Right ventricle myocardium inferior (tissue), 1 donor: ENCODE data around the gene CUL5. TPM values are rescaled to one million over a fixed set of nuclear protein-coding genes. Genes with fewer than 3 reads are reported as not detected.
A peak's percentile ranks its signal among the peaks of the same experiment; 100 is the strongest.

Experiments
- ATAC-seq: fragments of 200-7000 bp; cut with Tn5 transposase; one replicate; pipeline ENCODE4 v1.9.1; 2020; ENCODE audit warnings: mild to moderate bottlenecking, moderate library complexity
- DNase-seq: peaks from one replicate; pipeline ENCODE4 v3.0.0; 2021; ENCODE audit errors: missing footprints
- intact Hi-C: fragments of 100-400 bp; cut with DNase I; formaldehyde crosslinking; loops from one replicate; pipeline ENCODE4 v1.11.0; 2022
- long read RNA-seq: library from polyadenylated mRNA; unstranded; transcript quantifications from one replicate; pipeline ENCODE4 v2.0.0, GENCODE V29; 2021
- total RNA-seq: library from RNA; stranded (reverse); fragmentation: NEBNext Ultra II Directional; extraction: Animal tissue kit (Norgen Biotek cat#: 25700); gene quantifications from one replicate; pipeline ENCODE4 v1.2.1, GENCODE V29; 2021
- donor health status: DM: no; HTN: yes; CAD: no; lungs with severe emphysema.

The CUL5 gene
- 34.2 TPM for total RNA-seq
- long read RNA-seq, full-length matches to known transcripts: 4 of 10 reads
- long read RNA-seq, partial matches to known transcripts: 6 of 10 reads
- long read RNA-seq, other reads (novel, unspliced or antisense): 0 of 10 reads

DNA sequence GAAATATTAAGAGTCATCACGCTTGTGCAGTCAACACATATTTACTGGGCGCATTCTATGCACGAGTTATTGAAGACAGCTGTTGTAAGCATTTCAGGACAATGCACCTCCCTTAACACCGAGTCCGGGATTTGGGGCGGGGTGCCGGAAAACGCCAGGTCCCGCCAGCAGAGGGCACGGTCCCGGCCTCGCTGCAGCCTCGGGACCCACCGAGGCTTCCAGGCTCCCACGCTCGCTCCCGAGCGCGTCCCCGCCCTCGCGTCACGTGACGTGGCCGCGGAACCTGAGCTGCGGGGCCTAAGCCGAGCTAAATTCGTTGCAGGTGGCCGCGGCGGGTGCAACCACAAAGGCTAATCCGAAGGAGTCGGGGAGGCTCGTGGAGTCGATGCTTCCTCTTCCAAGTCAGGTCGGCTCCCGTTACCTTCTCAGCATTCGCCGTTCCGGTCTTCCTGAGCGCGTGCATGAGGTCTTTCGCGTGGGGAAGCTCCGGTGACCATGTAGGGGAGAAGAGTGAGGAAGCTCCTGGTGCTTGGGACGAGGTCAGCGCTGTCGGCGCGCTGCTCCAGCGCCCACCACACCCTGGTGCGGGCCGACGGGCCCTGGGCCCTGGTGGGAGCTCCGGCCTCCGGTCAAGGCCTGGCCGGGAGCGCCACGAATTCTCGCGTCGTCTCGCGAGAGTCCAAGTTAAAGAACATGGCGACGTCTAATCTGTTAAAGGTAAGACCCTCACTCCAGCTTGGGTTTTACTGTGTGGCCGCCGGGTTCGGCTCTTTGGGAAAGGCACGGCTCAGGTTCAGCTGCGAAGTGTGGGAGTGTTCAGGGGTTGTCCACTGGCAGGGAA, at the start of gene CUL5:
Gene CUL5, plus strand, starts transcription at position 243 of the 841 bp plus-strand sequence. Its CDS starts 451 bp downstream, at position 694.
- peak; percentile 98 for ATAC-seq
- peak; percentile 95 for DNase-seq
- intact Hi-C loops: loop anchor here (10.0 kb wide), 1 partner anchor 646 kb away; no protein-coding TSS in a partner anchor

DNA sequence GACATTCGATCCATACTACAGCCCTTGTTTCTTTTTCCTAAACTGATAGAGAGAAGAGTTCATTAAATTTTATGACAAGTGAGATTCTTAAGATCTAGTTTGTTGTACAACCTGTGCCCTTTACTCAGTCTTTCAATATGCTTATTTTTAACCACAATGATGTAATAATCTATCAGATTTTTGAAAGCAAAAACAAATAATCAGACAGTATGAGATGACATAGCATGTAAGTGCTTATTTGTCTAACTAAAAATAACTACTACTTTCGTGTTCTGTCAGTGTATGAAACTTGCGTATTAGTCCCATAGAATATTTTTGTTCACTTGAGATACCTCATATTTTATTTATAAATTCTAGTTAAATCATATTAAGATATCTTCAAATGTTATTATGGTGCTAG, 47.2 kb upstream of the CUL5 start:
- no peak for DNase-seq
- no peak for ATAC-seq
- intact Hi-C loops: no loop called here

DNA sequence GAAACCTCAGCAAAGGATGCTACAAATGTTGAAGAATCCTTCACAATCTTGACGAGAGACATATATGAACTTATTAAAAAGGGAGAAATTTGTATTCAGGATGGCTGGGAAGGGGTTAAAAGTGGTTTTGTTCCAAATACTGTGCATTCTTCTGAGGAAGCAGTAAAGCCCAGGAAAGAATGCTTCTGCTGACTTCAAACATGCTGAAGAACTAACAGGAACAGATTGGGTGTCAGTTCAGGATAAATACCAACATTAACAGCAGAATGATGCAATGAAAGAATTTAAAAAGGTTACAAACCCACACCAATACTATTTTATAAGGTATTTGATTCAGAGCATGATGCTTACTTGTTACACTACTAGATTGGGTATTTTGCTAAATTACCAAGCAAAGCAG, 46.5 kb upstream of the CUL5 start:
- ATAC-seq (no peak), DNase-seq (no peak)
- intact Hi-C loops: no loop called here

DNA sequence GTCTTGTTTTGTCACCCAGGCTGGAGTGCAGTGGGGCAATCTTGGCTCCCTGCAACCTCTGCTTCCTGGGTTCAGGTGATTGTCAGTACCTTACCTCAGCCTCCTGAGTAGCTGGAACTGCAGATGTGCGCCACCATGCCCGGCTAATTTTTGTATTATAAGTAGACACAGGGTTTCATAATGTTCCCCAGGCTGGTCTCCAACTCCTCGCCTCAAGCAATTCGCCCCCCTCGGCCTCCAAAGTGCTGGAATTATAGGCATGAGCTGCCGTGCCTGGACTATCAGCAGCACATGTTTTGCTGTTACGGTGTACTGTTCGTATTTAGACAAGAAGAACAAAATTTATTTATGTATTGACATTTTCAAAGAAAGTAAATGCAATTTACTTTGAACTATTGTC, 45.6 kb upstream of the CUL5 start:
- DNase-seq: no peak
- intact Hi-C loops: no loop called here
- no peak for ATAC-seq

DNA sequence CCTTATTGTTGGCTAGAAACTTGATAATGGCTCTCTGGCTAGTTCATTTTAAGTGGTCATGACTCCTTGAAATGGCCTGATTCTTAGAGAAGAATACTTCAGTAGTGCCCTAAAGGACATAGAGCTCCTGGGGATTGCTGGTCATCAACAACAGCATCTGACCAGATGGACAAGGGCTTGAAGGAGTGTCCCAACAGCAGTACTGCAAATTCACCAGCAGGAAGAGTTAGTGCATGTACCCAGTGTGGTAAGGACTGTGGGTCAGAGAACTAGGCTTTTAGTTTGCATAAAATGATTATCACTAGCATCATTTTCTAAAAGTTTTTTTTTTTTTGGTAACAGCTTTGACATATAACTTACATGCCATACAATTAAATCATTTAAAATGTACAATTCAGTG, 39.5 kb upstream of the CUL5 start:
- intact Hi-C loops: no loop called here
- ATAC-seq (no peak), DNase-seq (no peak)

DNA sequence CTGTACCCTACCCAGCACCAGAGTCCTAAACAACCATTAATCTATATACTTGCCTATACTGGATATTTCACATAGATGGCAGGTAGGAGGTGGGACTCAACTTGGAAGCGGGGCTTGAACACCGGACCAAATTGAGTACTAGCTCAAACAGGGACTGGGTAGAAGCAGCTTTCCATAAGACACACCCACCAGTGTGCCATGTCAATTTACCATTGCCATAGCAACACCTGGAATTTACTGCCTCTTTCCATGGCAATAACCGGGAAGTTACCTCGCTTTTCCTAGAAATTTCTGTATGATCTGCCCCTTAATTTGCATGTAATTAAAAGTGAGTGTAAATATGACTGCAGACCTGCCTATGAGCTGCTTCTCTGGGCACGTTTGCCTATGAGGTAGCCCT, 38.6 kb upstream of the CUL5 start:
- intact Hi-C loops: no loop called here
- ATAC-seq (no peak), DNase-seq (no peak)

DNA sequence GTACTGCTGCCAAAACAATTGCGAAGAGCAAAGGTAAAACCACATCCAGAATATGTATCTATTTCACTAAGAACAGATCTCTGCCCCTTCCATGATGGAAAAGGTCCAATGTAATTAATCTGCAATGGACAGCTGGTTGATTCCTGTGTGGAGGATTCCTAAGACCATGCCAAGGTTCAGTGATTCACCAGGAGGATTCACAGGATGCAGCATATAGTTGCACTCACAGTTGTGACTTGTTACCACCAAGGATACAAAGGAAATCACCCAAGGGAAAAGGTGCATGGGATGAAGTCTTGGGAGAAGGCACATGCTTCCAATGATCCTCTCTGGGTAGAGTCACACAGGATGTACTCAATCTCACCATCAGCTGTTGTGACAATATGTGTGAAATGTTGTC, 35.1 kb upstream of the CUL5 start:
- no peak for DNase-seq
- intact Hi-C loops: no loop called here
- ATAC-seq: no peak

DNA sequence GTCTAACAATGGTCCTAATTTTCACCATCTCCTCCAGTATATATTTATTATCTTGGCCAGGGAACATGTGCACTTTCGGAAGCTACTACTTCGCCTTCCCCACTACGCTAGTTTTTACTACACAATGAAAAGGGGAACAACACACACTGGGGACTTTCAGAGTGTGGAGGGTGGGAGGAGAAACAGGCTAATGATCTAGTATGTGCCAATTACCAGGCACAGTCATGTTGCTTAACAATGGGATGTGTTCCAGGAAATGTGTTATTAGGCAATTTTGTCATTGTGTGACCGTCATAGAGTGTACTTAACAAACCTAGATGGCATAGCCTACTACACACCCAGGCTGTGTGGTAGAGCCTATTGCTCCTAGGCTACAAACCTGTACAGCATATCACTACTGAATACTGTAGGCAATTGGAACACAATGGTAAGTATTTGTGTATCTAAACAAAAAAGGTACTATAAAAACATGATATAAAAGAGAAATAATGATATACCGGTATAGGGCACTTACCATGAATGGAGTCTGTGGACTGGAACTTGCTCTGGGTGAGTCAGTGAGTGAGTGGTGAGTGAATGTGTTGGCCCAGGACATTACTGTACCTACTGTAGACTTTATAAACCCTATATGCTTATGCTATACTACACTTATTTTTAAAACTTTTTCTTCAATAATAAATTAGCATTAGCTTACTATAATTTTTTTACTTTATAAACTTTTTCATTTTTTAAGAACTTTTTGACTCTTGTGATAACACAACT, 20.1 kb upstream of the CUL5 start:
- intact Hi-C loops: no loop called here
- ATAC-seq (no peak), DNase-seq (no peak)

DNA sequence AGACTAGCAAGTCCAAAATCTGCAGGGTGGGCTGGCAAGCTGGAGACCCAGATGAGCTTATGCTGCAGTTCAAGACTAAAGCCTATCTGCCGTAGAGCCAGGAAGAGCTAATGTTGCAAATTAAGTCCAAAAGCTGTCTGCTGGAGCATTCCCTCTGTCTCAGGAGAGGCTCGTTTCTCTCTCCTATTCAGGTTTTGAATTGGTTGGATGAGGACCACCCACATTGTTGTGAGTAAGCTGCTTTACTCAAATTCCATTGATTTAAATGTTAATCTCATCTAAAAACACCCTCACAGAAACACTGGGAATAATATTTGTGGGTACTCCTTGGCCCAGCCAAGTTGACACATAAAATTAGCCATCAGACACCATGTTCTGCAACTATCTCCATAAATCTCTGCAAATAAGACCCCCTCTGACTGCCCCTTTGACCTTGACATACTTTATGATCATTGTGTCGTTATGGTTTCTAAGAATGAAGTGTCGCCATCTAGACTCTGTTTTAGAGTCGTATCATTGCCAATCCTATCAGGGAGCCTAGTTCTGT, 16.8 kb upstream of the CUL5 start:
- ATAC-seq (no peak), DNase-seq (no peak)
- intact Hi-C loops: no loop called here

DNA sequence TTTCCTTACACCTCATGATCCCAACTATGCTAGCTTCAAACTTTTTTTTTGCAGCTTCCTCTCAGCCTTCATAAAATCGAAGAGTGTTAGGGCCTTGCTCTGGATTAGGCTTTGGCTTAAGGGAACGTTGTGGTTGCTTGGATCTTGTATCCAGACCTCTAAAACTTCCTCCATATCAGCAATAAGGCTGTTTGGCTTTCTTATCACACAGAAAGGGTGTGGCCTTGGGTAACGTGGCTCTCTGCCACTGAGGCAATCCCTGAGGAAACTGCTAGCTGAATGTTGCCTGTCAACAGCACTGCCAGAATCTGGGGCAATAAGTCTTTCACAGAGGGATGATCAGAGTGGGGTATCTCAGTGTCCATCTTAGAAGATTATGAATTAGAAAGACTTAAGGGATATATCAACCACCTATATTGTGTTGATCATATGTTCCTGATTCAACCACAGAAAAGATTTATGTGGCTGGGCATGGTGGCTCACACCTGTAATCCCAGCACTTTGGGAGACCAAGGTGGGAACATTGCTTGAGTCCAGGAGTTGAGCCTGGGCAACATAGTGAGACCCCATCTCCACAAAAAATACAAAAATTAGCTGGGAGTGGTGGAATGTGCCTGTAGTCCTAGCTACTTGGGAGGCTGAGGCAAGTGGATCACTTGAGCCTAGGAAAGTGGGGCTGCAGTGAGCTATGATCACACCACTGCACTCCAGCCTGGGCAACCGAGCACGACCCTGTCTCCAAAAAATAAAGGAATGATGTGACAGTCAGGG, 12.5 kb upstream of the CUL5 start:
- ATAC-seq (no peak), DNase-seq (no peak)
- intact Hi-C loops: no loop called here

DNA sequence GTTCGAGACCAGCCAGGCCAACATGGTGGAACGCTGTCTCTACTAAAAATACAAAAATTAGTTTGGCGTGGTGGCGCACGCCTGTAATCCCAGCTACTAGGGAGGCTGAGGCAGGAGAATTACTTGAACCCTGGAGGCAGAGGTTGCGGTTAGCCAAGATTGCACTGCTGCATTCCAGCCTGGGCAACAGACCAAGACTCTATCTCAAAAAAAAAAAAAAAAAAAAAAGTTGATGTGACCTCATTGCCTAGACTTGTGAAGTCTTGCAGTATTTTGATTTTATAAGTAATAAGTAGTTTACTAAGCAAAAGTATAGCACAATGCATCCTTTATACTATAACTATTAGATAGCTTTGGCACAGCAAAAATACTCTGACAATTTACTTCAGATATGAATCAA, 9.9 kb upstream of the CUL5 start:
- ATAC-seq (no peak), DNase-seq (no peak)
- intact Hi-C loops: no loop called here

DNA sequence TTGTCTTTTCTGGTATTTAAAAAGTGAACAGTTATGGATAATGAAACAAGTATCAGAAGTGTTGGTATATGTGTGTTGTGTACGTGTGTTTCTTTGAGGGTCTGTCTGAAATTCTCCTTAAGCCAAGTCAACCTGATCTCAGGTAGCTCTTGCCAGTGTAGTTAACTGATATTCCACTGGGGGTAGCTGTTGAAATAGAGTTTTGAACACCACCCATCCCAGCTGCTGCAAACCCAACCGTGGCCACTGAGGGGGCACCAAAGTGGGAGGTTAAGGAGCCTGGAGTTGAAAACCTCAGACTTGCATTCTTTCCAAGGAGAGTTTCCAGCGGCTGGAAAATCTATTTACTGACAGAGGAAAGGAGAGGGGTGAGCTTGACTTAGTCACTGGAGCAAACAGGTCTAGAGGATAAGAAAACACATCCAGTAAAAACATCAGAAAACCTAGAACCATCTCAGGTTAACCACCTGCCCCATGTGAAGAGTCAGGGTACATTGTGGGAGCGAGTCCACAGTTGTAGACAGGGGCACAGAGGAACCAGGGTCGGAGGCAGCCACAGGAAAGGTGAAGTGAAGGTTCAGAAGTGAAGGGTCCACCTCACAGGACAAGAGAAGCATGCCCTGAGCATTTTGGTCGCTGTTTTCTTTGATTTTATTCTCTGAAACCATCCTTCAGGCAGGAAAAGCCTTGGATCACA, 8.8 kb upstream of the CUL5 start:
- ATAC-seq: no peak
- no peak for DNase-seq
- intact Hi-C loops: loop anchor here (10.0 kb wide), 1 partner anchor 655 kb away; no protein-coding TSS in a partner anchor

DNA sequence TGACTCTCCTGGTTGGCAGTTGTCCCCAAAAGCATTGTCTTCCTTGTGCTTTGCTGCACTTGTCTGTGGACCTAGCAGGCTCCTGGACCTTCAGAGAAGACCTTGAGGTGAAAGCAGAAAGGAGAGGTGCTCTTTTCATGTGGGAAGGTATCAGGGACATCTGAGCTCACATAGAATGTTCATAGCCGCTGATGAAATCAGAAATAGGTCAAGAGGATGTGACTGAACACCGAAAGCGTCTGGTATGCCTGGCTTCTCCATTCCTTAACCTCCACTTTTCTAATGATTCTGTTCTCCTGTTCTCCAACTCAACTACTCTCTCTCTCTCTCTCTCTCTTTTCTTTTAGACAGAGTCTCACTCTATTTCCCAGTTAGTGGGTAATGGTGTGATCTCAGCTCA, 6.2 kb upstream of the CUL5 start:
- intact Hi-C loops: loop anchor here (10.0 kb wide), 1 partner anchor 652 kb away; no protein-coding TSS in a partner anchor

DNA sequence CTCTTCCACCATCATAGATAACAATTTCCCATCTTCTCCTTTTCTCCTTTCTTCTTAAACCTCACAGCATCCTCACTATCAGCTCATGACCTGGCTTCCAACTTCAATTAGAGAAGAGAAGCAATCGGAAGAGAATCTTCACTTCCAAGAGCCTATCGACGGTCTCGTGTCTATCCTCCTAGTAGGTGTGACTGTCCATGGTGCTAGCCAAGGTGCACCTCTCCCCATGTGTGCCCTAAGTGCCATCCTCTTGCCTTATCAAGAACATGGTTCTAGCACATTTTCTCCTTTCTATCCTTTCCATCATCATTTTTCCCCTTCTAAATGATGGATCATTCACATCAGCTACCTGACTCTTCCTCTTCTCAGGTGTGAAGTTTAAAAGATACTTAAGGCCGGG, 5.1 kb upstream of the CUL5 start:
- no peak for DNase-seq
- no peak for ATAC-seq
- intact Hi-C loops: loop anchor here (10.0 kb wide), 1 partner anchor 651 kb away; no protein-coding TSS in a partner anchor

More for the DNA sequence above, 6.2 kb upstream of the CUL5 start:
- DNase-seq: no peak
- no peak for ATAC-seq

DNA sequence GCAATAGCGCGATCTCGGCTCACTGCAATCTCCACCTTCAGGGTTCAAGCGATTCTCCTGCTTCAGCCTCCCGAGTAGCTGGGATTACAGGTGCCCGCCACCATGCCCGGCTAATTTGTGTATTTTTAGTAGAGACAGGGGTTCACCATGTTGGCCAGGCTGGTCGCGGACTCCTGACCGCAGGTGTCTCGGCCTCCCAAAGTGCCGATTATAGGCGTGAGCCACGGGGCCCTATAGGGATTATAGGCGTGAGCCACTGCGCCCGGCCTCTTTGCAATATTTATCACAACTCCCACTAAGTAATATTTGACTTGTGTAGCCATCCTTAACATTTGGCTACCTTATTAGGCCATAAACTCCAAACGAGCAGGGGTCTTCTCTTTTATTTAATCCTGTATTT, 879 bp upstream of the CUL5 start:
- intact Hi-C loops: loop anchor here (10.0 kb wide), 1 partner anchor 647 kb away; no protein-coding TSS in a partner anchor
- DNase-seq: no peak
- no peak for ATAC-seq

DNA sequence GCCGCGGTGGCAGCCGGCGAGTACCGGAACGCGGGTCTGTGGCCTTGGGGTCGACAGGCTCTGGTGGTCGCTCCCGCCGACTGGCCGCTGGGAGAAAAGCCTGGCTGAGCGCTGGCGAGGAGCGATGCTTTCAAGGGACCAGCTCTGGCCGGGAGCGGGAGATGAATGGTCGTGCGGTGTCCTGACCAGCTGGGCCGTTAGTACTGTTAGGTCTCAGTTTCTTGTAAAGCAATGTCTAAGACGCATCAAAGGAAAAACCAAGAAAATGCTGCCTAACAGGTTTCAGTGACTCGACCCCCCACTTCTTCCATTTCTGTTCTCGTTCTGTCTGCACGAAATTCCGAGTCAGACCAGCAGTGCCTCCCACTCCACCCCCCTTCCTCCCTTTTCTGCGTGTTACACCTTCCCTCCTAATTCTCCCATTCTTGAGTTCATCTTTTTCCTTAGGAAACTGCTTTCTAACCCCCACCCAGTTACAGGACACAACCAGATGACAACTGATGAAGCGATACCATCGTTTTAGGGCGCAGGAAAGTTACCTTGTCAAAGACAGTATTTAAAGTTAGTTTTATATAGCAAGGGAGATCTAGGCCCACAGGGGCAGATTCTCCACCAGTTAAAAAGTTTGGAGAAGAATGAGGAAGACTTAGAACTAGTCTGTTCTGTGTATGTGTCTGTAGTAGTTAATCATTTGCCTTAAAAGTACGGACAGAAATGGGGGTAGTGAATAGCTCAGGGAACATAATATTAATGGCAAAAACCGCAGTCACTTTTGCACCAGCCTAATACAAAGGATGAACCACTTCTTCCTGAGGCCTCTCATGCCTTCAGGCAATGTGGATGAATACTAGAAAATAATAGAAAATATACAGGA, 1.0 kb downstream of the CUL5 start:
- intact Hi-C loops: loop anchor here (10.0 kb wide), 1 partner anchor 645 kb away; no protein-coding TSS in a partner anchor
- peak; percentile 10 for ATAC-seq
- DNase-seq: no peak

DNA sequence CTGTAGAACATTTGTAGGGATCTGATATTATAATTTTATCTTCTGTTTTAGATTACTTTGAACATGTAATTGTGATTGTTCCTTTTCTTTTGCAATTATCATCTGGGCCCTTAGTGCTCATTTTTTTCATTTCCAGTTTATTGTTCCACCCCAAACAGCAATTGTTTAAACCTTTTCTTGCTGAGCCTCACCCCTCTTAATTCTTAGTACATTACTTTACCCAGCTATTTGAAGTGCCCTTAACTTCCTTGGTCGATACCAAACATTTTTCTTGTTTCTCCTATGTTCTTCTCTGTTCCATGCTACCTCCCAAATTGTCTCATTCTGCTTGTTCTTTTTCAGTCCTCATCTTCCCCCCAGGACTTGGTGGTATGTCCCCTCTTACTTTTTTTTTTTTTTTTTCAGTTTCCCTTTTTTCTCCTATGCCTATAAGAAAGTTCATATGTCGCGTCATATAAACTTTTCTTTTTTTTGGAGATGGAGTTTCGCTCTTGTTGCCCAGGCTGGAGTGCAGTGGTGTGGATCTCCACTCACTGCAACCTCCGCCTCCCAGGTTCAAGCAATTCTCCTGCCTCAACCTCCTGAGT, 3.5 kb downstream of the CUL5 start:
- intact Hi-C loops: no loop called here
- ATAC-seq: no peak

More for the DNA sequence above, 3.5 kb downstream of the CUL5 start:
- DNase-seq: no peak
